Measurements from ENCODE around the gene FCHO1.

Gene FCHO1

DNA sequence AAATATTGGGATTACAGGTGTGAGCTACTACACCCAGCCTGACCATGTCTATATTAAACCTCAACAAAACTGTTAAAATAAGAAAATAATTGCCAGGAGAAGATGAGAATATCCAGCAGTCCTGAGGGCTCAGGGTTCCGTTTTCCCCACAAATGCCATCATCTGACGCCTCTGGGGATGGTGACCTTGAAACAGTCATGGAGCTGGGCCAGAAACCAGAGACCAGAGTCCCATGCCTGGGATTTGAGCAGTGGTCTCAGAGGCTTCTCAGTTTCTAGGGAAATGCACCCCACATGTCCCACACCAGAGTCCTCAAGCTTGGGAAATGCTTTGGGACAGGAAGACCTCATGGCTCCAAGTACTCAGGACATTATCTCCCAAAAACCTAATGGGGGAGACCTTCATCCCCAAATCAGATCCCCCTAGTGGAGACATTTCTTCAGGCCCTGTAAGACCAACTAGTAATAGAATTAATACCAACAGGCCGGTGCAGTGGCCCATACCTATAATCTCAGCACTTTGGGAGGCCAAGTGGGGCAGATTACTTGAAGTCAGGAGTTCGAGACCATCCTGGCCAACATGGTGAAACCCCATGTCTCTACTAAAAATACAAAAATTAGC is 34.9 kb upstream of the FCHO1 start:
- TF ChIP-seq, protein P1, sequence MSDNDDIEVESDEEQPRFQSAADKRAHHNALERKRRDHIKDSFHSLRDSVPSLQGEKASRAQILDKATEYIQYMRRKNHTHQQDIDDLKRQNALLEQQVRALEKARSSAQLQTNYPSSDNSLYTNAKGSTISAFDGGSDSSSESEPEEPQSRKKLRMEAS (IDR thresholded peaks at IDR 0.05; ENCODE audit: low read depth, low read length) = no peak
- TF ChIP-seq, protein P2, sequence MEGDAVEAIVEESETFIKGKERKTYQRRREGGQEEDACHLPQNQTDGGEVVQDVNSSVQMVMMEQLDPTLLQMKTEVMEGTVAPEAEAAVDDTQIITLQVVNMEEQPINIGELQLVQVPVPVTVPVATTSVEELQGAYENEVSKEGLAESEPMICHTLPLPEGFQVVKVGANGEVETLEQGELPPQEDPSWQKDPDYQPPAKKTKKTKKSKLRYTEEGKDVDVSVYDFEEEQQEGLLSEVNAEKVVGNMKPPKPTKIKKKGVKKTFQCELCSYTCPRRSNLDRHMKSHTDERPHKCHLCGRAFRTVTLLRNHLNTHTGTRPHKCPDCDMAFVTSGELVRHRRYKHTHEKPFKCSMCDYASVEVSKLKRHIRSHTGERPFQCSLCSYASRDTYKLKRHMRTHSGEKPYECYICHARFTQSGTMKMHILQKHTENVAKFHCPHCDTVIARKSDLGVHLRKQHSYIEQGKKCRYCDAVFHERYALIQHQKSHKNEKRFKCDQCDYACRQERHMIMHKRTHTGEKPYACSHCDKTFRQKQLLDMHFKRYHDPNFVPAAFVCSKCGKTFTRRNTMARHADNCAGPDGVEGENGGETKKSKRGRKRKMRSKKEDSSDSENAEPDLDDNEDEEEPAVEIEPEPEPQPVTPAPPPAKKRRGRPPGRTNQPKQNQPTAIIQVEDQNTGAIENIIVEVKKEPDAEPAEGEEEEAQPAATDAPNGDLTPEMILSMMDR (IDR thresholded peaks at IDR 0.05; ENCODE audit: low read depth, low read length) = peak; percentile 18
- DNase-seq (ENCODE audit: low read depth) = peak; percentile 23
- H3K4me3 ChIP-seq (ENCODE audit: low read depth, low read length) = no peak overlapping the region

DNA sequence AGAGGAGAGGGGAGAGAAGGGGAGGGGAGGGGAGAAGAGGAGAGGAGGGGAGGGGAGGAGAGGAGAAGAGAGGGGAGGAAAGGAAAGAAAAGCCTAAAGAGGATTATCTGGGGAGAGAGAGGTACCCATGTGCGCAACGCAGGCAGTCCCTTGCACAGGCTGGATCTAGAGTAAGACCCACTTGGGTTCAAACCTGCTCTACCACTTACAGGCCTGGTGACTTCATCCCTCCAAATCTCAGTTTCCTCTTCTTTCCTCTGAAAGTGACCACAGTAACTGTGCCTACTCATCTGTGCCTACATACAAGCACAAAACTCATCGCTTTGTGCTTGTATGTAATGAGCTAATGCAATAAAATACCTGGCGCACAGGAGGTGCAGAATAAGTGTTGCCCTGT is 32.7 kb upstream of the FCHO1 start:
- no peak overlapping the region for H3K4me3 ChIP-seq (ENCODE audit: low read depth, low read length)
- peak; percentile 58 for DNase-seq (ENCODE audit: low read depth)
- TF ChIP-seq, protein P2 (IDR thresholded peaks at IDR 0.05; ENCODE audit: low read depth, low read length) = no peak
- no peak for TF ChIP-seq POLR2A (IDR thresholded peaks at IDR 0.05; ENCODE audit: extremely low read depth, insufficient read length)
- no peak for TF ChIP-seq MYC (IDR thresholded peaks at IDR 0.05; ENCODE audit: low read depth, low read length)
- TF ChIP-seq, protein P1 (IDR thresholded peaks at IDR 0.05; ENCODE audit: low read depth, low read length) = no peak

- TF ChIP-seq POLR2A (IDR thresholded peaks at IDR 0.05; ENCODE audit: extremely low read depth, insufficient read length) = peak; percentile 69
- no peak for TF ChIP-seq MYC (IDR thresholded peaks at IDR 0.05; ENCODE audit: low read depth, low read length)
- TF ChIP-seq, protein P1 (IDR thresholded peaks at IDR 0.05; ENCODE audit: low read depth, low read length) = peak; percentile 37; the same call in 1 of the 2 replicates
- TF ChIP-seq, protein P2 (IDR thresholded peaks at IDR 0.05; ENCODE audit: low read depth, low read length) = no peak
- H3K4me3 ChIP-seq (ENCODE audit: low read depth, low read length) = peak within 1 kb of the TSS; percentile 73
- peak; percentile 76 for DNase-seq (ENCODE audit: low read depth)
These were observed 32.1 kb upstream of the FCHO1 start, which contains the start of gene MAP1S for GRCh38 chr19:17718947-17719711. Gene MAP1S (plus strand): TSS chr19:17719480. CDS start chr19:17719503, 23 bp downstream.

DNA sequence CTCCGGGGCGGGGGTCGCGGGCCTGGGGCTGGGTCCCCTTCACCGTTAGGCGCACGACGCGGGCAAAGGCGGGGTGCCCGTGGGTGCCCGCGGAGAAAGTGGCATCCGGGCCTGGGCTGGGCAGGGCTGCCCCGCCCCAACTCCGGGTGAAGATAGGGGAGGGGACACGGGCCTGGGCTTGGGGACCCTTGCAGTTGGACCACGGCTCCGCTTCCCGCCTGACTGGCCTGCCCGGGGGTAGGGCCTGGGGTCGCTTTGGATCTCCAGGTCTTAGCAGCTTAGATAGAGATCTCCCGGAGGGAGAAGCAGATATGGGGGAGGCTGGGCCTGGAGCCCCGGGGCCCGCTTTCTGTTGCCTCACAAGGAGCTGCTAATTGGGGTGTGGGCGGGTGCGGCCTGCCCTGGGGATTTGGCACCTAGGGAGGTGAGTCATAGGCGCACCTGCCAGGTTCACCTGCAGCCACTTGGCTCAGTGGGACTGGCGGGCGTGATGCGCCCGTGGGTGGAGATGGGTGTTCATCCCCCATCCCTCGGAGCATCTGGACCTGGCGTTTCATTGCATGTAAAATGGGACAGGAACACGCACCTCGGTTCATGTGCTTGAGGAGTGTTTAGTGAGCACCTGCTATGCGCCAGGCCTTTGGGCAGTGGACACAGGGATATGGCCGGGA is 31.4 kb upstream of the FCHO1 start:
- H3K4me3 ChIP-seq (ENCODE audit: low read depth, low read length) = peak overlapping the region; percentile 73
- TF ChIP-seq, protein P2 (IDR thresholded peaks at IDR 0.05; ENCODE audit: low read depth, low read length) = no peak
- TF ChIP-seq, protein P1 (IDR thresholded peaks at IDR 0.05; ENCODE audit: low read depth, low read length) = no peak
- TF ChIP-seq MYC (IDR thresholded peaks at IDR 0.05; ENCODE audit: low read depth, low read length) = no peak
- no peak for TF ChIP-seq POLR2A (IDR thresholded peaks at IDR 0.05; ENCODE audit: extremely low read depth, insufficient read length)
- DNase-seq (ENCODE audit: low read depth) = peak; percentile 37

GRCh38 chr19:17720440-17720839 is 30.8 kb upstream of the FCHO1 start:
- H3K4me3 ChIP-seq (ENCODE audit: low read depth, low read length) = peak overlapping the region; percentile 73
- DNase-seq (ENCODE audit: low read depth) = peak; percentile 22
- TF ChIP-seq, protein P1 (IDR thresholded peaks at IDR 0.05; ENCODE audit: low read depth, low read length) = no peak
- no peak for TF ChIP-seq POLR2A (IDR thresholded peaks at IDR 0.05; ENCODE audit: extremely low read depth, insufficient read length)
- TF ChIP-seq, protein P2 (IDR thresholded peaks at IDR 0.05; ENCODE audit: low read depth, low read length) = no peak
- no peak for TF ChIP-seq MYC (IDR thresholded peaks at IDR 0.05; ENCODE audit: low read depth, low read length)
